ENCODE results near the gene MC3R.

- TF ChIP-seq EZH2 (IDR thresholded peaks at IDR 0.05; ENCODE audit: low read length, missing control alignments) (no peak), CTCF (conservative IDR thresholded peaks at IDR 0.05 in 1 of 2, IDR thresholded peaks at IDR 0.05 in 1 of 2; ENCODE audit: low read depth in 1 of 2, low read length in 2 of 2) (no peak)
Observed at GRCh38 chr20:56217829-56218228, 30.7 kb upstream of the MC3R start.
